Tibial nerve (tissue), 4 donors: ENCODE measurements around the gene CSNK1A1L.

Experiments
- EP300 ChIP-seq, 2 donors: sonication (generic); formaldehyde crosslinking; IDR thresholded peaks; one replicate each; pipeline ENCODE4 v1.6.1; 2017; ENCODE audit warnings: antibody characterized with exemption in 2 of 2, mild to moderate bottlenecking in 1 of 2
- POLR2A ChIP-seq, 2 donors: fragments of 450-650 bp; IDR thresholded peaks; one replicate each; pipeline ENCODE4 v1.6.1; 2017; ENCODE audit warnings: antibody characterized with exemption in 2 of 2, mild to moderate bottlenecking in 2 of 2, moderate library complexity in 2 of 2
- TF ChIP-seq, protein P1 (sequence below), 5 experiments: fragments of 200-600 bp in 3 of 5; fragments of 450-650 bp in 2 of 5; sonication (generic) in 3 of 5; IDR thresholded peaks; one replicate each; pipeline ENCODE4 v1.5.1; 2016 to 2019; ENCODE audit warnings: antibody characterized with exemption in 5 of 5, mild to moderate bottlenecking in 3 of 5, moderate library complexity in 2 of 5

DNA sequence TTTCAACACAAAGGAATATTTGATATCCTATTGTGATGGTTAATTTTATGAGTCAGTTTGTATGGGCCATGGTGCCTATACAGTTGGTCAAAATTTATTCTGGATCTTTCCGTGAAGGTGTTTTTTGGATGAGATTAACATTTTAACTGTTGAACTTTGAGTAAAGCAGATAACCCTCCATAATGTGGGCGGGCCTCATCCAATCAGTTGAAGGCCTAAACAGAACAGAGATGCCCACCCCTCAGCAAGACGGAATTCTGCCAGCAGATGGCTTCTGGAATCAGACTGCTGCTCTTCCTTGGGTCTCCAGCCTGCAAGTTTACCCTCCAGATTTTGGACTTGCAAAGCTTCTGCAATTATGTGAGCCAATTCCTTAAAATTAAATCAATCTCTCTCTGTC, 16.0 kb downstream of the CSNK1A1L start:
- TF ChIP-seq, protein P1, sequence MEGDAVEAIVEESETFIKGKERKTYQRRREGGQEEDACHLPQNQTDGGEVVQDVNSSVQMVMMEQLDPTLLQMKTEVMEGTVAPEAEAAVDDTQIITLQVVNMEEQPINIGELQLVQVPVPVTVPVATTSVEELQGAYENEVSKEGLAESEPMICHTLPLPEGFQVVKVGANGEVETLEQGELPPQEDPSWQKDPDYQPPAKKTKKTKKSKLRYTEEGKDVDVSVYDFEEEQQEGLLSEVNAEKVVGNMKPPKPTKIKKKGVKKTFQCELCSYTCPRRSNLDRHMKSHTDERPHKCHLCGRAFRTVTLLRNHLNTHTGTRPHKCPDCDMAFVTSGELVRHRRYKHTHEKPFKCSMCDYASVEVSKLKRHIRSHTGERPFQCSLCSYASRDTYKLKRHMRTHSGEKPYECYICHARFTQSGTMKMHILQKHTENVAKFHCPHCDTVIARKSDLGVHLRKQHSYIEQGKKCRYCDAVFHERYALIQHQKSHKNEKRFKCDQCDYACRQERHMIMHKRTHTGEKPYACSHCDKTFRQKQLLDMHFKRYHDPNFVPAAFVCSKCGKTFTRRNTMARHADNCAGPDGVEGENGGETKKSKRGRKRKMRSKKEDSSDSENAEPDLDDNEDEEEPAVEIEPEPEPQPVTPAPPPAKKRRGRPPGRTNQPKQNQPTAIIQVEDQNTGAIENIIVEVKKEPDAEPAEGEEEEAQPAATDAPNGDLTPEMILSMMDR (IDR thresholded peaks at IDR 0.05): no peak
- TF ChIP-seq POLR2A (IDR thresholded peaks at IDR 0.05) (no peak), EP300 (IDR thresholded peaks at IDR 0.05) (no peak)
